H9 (cell line): ENCODE data around the gene SPINK6. TPM values are rescaled to one million over a fixed set of nuclear protein-coding genes. Genes with fewer than 3 reads are reported as not detected.

Experiments used
- DNase-seq: peaks from one replicate; pipeline ENCODE4 v3.0.0-alpha.2; 2017
- H2AFZ ChIP-seq: one replicate; pipeline ENCODE4 v1.6.1; 2013; ENCODE audit warnings: mild to moderate bottlenecking, low read length, control low read depth, moderate library complexity
- H2AK5ac ChIP-seq: 2 replicates; pipeline ENCODE4 v1.6.1; 2013; ENCODE audit warnings: low read length, control low read depth, mixed read lengths; ENCODE audit not compliant: insufficient read length
- H2BK120ac ChIP-seq: one replicate; pipeline ENCODE4 v1.6.1; 2013; ENCODE audit warnings: low read depth, mild to moderate bottlenecking, low read length, control low read depth, inconsistent platforms; ENCODE audit not compliant: poor library complexity, severe bottlenecking
- H2BK12ac ChIP-seq: 2 replicates; pipeline ENCODE4 v1.6.1; 2013; ENCODE audit warnings: low read length, control low read depth, mixed read lengths, low read depth; ENCODE audit not compliant: insufficient read length
- H2BK15ac ChIP-seq: 2 replicates; pipeline ENCODE4 v1.6.1; 2013; ENCODE audit warnings: low read depth, low read length, control low read depth
- H2BK20ac ChIP-seq: one replicate; pipeline ENCODE4 v1.6.1; 2013; ENCODE audit warnings: low read depth, mild to moderate bottlenecking, low read length, control low read depth, inconsistent platforms; ENCODE audit not compliant: poor library complexity, severe bottlenecking
- H2BK5ac ChIP-seq: 2 replicates; pipeline ENCODE4 v1.6.1; 2013; ENCODE audit warnings: low read length, control low read depth, mixed read lengths; ENCODE audit not compliant: insufficient read length
- H3K14ac ChIP-seq: 2 replicates; pipeline ENCODE4 v1.6.1; 2013; ENCODE audit warnings: low read length, control low read depth; ENCODE audit not compliant: insufficient read depth
- H3K18ac ChIP-seq: 2 replicates; pipeline ENCODE4 v1.6.1; 2013; ENCODE audit warnings: low read depth, mild to moderate bottlenecking, mixed read lengths, low read length, control low read depth; ENCODE audit not compliant: insufficient read length
- H3K23ac ChIP-seq: 2 replicates; pipeline ENCODE4 v1.6.1; 2013; ENCODE audit warnings: low read length, control low read depth, mixed read lengths, low read depth; ENCODE audit not compliant: insufficient read length
- H3K23me2 ChIP-seq: 2 replicates; pipeline ENCODE4 v1.6.1; 2013; ENCODE audit warnings: low read depth, mild to moderate bottlenecking, mixed read lengths, low read length, control low read depth; ENCODE audit not compliant: insufficient read length, poor library complexity, severe bottlenecking
- H3K27ac ChIP-seq: 2 replicates; pipeline ENCODE4 v1.5.1; 2013; ENCODE audit warnings: low read length, control low read depth, mixed read lengths, low read depth; ENCODE audit not compliant: insufficient read length
- H3K27me3 ChIP-seq: 2 replicates; pipeline ENCODE4 v1.6.1; 2013; ENCODE audit warnings: low read length, control low read depth, inconsistent platforms; ENCODE audit not compliant: insufficient read depth
- H3K4ac ChIP-seq: 2 replicates; pipeline ENCODE4 v1.6.1; 2013; ENCODE audit warnings: low read depth, mild to moderate bottlenecking, control low read depth, inconsistent platforms, low read length, moderate library complexity
- H3K4me1 ChIP-seq: 2 replicates; pipeline ENCODE4 v1.6.1; 2013; ENCODE audit warnings: low read length, control low read depth, inconsistent platforms; ENCODE audit not compliant: insufficient read depth
- H3K4me2 ChIP-seq: 2 replicates; pipeline ENCODE4 v1.6.1; 2013; ENCODE audit warnings: low read length, control low read depth, mixed read lengths; ENCODE audit not compliant: insufficient read length, insufficient read depth
- H3K56ac ChIP-seq: 2 replicates; pipeline ENCODE4 v1.6.1; 2013; ENCODE audit warnings: low read depth, mild to moderate bottlenecking, mixed read lengths, low read length, control low read depth; ENCODE audit not compliant: insufficient read length
- H3K79me1 ChIP-seq: 2 replicates; pipeline ENCODE4 v1.6.1; 2013; ENCODE audit warnings: low read depth, mild to moderate bottlenecking, moderate library complexity, low read length, control low read depth, inconsistent platforms; ENCODE audit not compliant: insufficient read depth, poor library complexity, severe bottlenecking
- H3K79me2 ChIP-seq: 2 replicates; pipeline ENCODE4 v1.6.1; 2013; ENCODE audit warnings: low read length, control low read depth, inconsistent platforms; ENCODE audit not compliant: insufficient read depth
- H3K9ac ChIP-seq: 2 replicates; pipeline ENCODE4 v1.6.1; 2013; ENCODE audit warnings: low read length, control low read depth, mixed read lengths; ENCODE audit not compliant: insufficient read length; ENCODE audit errors: extremely low read depth
- H3K9me3 ChIP-seq: one replicate; pipeline ENCODE4 v1.6.1; 2013; ENCODE audit warnings: low read depth, low read length, inconsistent platforms; ENCODE audit not compliant: control insufficient read depth
- H3T11ph ChIP-seq: one replicate; pipeline ENCODE4 v1.6.1; 2013; ENCODE audit warnings: mild to moderate bottlenecking, low read length, control low read depth, inconsistent platforms
- H4K20me1 ChIP-seq: one replicate; pipeline ENCODE4 v1.6.1; 2013; ENCODE audit not compliant: control insufficient read depth, insufficient read length, insufficient read depth
- H4K5ac ChIP-seq: 2 replicates; pipeline ENCODE4 v1.6.1; 2013; ENCODE audit warnings: low read depth, mild to moderate bottlenecking, mixed read lengths, low read length, control low read depth; ENCODE audit not compliant: insufficient read length
- H4K8ac ChIP-seq: replicated peaks from 2 replicates; pipeline ENCODE4 v1.6.1; 2013; ENCODE audit warnings: low read length, control low read depth, mixed read lengths, low read depth; ENCODE audit not compliant: insufficient read length
- H4K91ac ChIP-seq: 2 replicates; pipeline ENCODE4 v1.6.1; 2013; ENCODE audit warnings: low read depth, mild to moderate bottlenecking, moderate library complexity, mixed read lengths, low read length, control low read depth; ENCODE audit not compliant: insufficient read length
- H3K27ac Mint-ChIP-seq, 3 experiments: 2 replicates in 2 of 3; 3 replicates in 1 of 3; pipeline ENCODE4 v1.8.0; 2020 to 2021; ENCODE audit warnings: mixed read lengths in 3 of 3, mild to moderate bottlenecking in 1 of 3, moderate library complexity in 1 of 3
- H3K27me3 Mint-ChIP-seq: 2 replicates; pipeline ENCODE4 v1.8.0; 2021; ENCODE audit warnings: low read depth, mild to moderate bottlenecking, moderate library complexity, mixed read lengths
- H3K36me3 Mint-ChIP-seq, 3 experiments: 2 replicates in 2 of 3; 3 replicates in 1 of 3; pipeline ENCODE4 v1.8.0; 2020 to 2021; ENCODE audit warnings: low read depth in 3 of 3, mixed read lengths in 3 of 3; ENCODE audit not compliant: insufficient read depth in 1 of 3
- H3K4me1 Mint-ChIP-seq, 2 experiments: 2 replicates each; pipeline ENCODE4 v1.8.0; 2020; ENCODE audit warnings: mixed read lengths in 2 of 2
- H3K4me3 Mint-ChIP-seq, 2 experiments: 2 replicates in 1 of 2; 3 replicates in 1 of 2; pipeline ENCODE4 v1.8.0; 2020 to 2021; ENCODE audit warnings: mild to moderate bottlenecking in 2 of 2, mixed read lengths in 2 of 2, moderate library complexity in 1 of 2
- H3K9me3 Mint-ChIP-seq, 2 experiments: 2 replicates in 1 of 2; 3 replicates in 1 of 2; pipeline ENCODE4 v1.8.0; 2020; ENCODE audit warnings: mild to moderate bottlenecking in 2 of 2, mixed read lengths in 2 of 2, moderate library complexity in 1 of 2
- WGBS: extraction: QIAGEN DNeasy Blood & Tissue Kit; methylation state at CpG from one replicate; pipeline ENCODE4 v1.1.7; 2013; ENCODE audit warnings: missing lambda C conversion rate, low lambda C conversion rate, mixed read lengths; ENCODE audit not compliant: insufficient read length; ENCODE audit errors: extremely low coverage; 5-methylcytosine and 5-hydroxymethylcytosine counted together
- total RNA-seq: library from RNA; stranded (reverse); gene quantifications from 2 replicates; pipeline ENCODE4 v1.2.1, GENCODE V29; 2021
- TF ChIP-seq, protein P1 (sequence below): fragments of 200-600 bp; sonication (generic); conservative IDR thresholded peaks from 3 replicates; pipeline ENCODE4 v1.8.0; 2021; ENCODE audit warnings: antibody characterized with exemption, mild to moderate bottlenecking

SPINK6 gene
- total RNA-seq, 1 experiment from 2014 or later: not detected

GRCh38 chr5:148172377-148172776 is 30.5 kb upstream of the SPINK6 start:
- WGBS: no CpG with 5 or more reads among the region's 2 CpGs
- TF ChIP-seq, protein P1, sequence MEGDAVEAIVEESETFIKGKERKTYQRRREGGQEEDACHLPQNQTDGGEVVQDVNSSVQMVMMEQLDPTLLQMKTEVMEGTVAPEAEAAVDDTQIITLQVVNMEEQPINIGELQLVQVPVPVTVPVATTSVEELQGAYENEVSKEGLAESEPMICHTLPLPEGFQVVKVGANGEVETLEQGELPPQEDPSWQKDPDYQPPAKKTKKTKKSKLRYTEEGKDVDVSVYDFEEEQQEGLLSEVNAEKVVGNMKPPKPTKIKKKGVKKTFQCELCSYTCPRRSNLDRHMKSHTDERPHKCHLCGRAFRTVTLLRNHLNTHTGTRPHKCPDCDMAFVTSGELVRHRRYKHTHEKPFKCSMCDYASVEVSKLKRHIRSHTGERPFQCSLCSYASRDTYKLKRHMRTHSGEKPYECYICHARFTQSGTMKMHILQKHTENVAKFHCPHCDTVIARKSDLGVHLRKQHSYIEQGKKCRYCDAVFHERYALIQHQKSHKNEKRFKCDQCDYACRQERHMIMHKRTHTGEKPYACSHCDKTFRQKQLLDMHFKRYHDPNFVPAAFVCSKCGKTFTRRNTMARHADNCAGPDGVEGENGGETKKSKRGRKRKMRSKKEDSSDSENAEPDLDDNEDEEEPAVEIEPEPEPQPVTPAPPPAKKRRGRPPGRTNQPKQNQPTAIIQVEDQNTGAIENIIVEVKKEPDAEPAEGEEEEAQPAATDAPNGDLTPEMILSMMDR: no peak

More at GRCh38 chr5:148172377-148172776, 30.5 kb upstream of the SPINK6 start:
- Histone ChIP-seq H3K18ac (no peak overlapping the region), H3K23me2 (no peaks in the 10 kb centered on the region), H3K27ac (no peak overlapping the region), H3K79me1 (no peaks in the 10 kb centered on the region), H2BK120ac (no peak overlapping the region), H2BK20ac (no peak overlapping the region), H3K27me3 (no peaks in the 10 kb centered on the region), H3K14ac (no peak overlapping the region), H4K5ac (no peak overlapping the region), H3K4ac (no peak overlapping the region), H4K8ac (no peak overlapping the region), H3K56ac (no peak overlapping the region), H3K9me3 (no peaks in the 10 kb centered on the region), H3K9ac (no peak overlapping the region), H2AFZ (no peak overlapping the region), H2AK5ac (no peak overlapping the region), H2BK15ac (no peak overlapping the region), H3K23ac (no peak overlapping the region), H3K79me2 (no peaks in the 10 kb centered on the region), H2BK12ac (no peak overlapping the region), H4K20me1 (no peaks in the 10 kb centered on the region), H3K4me1 (no peaks in the 10 kb centered on the region), H3K4me2 (no peak overlapping the region), H3T11ph (no peak overlapping the region), H2BK5ac (no peak overlapping the region), H4K91ac (no peak overlapping the region)
- no peaks in the 10 kb centered on the region for H3K9me3 Mint-ChIP-seq
- no peaks in the 10 kb centered on the region for H3K36me3 Mint-ChIP-seq
- no peak for DNase-seq
- no peaks in the 10 kb centered on the region for H3K4me1 Mint-ChIP-seq
- peaks cover 2% of the 10 kb centered on the region for H3K27me3 Mint-ChIP-seq
- no peak overlapping the region for H3K27ac Mint-ChIP-seq
- no peak overlapping the region for H3K4me3 Mint-ChIP-seq
